Loucy (cell line): ENCODE results near the gene LPCAT2.

ENCODE experiments used
- CTCF ChIP-seq: fragments of 200-600 bp; sonication (generic); conservative IDR thresholded peaks from 2 replicates; pipeline ENCODE4 v1.5.1; 2014; ENCODE audit warnings: mild to moderate bottlenecking, antibody characterized with exemption, low read length
- EZH2phosphoT487 ChIP-seq: fragments of 200-600 bp; IDR thresholded peaks from 2 replicates; pipeline ENCODE4 v1.6.1; 2018; ENCODE audit warnings: antibody characterized with exemption, mild to moderate bottlenecking, moderate library complexity, borderline replicate concordance

DNA sequence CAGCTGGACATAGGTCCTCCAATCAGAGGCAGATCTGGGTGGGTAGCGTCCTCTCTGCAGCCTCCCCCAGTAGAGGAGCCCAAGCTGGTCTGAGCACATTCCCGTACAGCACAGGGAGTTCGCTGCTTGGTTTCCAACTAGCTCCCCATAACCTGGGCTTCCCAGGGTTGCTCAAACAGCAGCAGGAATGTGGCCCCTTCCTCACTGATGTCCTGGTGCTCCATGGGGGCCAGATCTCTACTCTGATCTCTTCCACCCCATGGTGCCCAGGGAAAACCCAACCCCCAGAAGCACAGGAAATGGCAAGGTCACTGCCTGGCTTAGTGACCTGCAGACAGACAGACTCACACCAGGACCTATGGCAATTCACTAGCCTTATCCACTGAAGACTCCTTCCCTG is 41.0 kb upstream of the LPCAT2 start:
- TF ChIP-seq CTCF = no peak
- TF ChIP-seq EZH2phosphoT487 = no peak
